GM19468 (cell line): ENCODE measurements around the gene SDK1.
"Not testable (repeated sequence)": the region's sequence is repeated elsewhere in the genome, so short reads cannot be mapped to it uniquely, and the experiment has no call there.

Experiments
- ATAC-seq: cut with Tn5 transposase; IDR thresholded peaks from one replicate; pipeline ENCODE4 v1.9.1; 2021; ENCODE audit warnings: mild to moderate bottlenecking, moderate library complexity, moderate number of reproducible peaks; ENCODE audit not compliant: unreplicated experiment; ENCODE audit errors: extremely low read depth

SDK1 gene

DNA sequence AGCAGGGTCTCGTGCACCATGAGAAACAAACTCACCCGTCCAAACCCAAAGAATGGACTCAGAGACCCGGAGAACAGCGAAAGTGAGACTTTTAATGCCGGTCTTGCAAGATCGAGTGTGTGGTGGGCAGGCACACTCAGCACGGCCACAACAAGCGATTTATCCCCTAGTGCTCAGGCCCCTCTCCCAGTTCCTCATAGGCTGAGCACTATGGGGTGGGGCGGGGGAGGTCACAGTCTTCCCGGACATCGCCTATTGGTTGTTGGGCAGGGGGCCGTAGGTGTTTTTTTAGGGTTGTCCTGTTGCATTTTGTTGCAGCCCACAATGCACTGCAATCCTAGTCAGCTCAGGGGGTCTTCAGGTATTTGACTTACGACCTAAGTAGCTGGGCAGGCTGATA lies 772.7 kb downstream of the SDK1 start:
- no peak for ATAC-seq

DNA sequence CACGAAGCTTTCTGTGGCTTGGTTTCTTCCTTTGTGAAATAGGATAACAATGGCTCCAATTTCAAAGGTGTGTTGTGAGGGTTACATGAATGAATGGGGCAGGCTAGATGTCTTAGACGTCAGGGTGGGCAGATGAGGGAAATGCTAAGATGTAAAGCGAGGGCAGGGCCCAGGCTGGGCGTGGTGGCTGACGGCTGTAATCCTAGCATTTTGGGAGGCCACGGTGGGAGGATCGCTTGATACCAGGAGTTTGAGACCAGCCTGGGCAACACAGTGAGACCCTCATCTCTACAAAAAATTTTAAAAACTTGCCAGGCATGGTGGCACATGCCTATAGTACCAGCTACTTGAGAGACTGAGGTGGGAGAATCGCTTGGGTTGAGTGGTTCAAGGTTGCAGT lies 773.4 kb downstream of the SDK1 start:
- ATAC-seq, result no peak

DNA sequence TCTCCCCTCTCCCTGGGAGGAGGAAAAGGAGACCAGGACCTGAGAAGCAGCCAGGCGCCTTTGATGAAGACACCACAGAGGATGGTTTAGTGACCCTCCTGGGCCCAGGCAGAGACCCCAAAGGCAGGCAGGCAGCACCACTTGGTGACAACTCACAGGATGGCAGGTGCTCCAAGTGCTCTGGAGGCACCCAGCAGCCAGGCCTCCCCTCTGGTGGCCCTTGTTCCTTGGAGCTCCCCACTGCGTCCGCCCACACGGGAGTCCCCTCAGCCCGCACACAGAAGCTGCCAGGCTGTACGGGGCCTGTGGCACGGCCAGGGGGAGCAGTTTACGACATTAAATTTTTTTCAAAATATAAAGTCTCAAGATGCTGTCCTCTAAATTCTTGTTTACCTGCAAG lies 773.9 kb downstream of the SDK1 start:
- ATAC-seq, result no peak

DNA sequence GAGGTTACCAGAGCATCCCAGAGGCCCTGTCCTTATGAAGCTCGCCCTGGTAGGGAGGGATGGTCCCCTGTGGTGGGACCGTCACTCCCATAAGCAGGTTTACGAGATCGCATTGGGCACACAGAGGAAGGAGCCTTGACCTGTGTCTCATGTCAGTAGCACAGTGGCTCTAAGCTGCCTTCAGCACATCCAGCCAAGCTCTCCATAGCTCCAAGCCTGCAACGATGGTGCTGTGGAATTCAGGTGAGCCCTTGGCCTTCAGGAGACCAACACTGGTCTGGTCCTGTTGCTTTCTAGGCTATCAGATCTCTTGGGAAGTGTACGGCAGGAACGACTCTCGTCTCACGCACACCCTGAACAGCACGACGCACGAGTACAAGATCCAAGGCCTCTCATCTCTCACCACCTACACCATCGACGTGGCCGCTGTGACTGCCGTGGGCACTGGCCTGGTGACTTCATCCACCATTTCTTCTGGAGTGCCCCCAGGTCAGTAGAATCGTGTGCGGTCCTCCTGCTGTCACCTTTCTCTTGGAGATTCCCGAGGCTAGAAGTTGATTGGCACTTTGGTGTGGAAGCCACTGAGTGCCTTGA lies 775.7 kb downstream of the SDK1 start:
- no peak for ATAC-seq

DNA sequence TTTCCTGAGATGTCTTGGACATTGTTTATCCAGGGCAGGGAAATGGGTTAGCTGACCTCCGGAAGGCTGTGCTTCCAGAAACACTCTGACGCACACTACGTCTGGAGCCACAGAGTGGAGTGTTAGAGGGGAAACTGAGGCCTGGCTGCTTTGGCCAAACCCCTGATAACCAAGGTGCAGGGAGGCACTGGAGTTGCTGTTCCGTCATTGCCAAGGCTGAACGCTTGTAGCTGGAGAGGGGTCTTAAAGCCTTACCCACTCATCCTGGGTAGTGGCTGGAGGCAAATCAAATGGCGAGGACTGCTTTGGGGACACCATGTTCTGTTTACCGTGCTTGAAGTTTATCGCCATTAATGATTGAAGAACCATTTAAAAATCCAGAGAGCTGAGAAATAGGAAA lies 776.9 kb downstream of the SDK1 start:
- ATAC-seq, result no peak

DNA sequence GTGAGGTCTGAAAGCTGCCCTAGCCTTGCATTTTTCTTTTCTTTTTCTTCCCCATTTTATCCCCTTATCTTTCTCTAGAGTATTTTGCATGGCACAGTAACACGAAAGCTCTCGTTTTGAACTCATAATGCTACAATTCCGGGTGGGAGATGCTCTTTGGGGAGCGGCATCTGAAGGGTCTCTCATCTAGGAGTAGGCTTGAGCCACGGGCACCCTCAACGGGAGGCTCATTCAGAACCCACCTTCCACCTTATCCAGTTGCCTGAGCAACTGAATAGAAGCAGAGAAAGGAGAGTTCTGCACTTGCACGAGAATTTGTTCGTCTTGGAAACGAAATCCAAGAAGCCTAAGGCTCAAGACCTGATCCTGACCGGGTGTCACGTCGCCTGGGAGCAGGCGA lies 777.5 kb downstream of the SDK1 start:
- no peak for ATAC-seq

DNA sequence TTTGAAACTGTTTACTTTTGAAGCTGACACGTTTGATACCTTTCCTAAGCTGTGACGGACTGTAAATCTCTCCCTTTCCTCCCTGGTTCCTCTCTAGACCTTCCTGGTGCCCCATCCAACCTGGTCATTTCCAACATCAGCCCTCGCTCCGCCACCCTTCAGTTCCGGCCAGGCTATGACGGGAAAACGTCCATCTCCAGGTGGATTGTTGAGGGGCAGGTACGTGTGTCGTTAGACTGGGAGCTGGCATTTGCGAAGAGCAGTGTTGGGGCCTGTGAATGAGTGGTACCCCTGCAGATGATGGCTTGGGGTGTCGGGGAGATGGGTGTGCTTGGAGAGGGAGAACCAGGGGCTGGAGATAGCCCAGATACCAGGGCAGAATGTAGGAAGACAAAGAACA lies 778.3 kb downstream of the SDK1 start:
- no peak for ATAC-seq

DNA sequence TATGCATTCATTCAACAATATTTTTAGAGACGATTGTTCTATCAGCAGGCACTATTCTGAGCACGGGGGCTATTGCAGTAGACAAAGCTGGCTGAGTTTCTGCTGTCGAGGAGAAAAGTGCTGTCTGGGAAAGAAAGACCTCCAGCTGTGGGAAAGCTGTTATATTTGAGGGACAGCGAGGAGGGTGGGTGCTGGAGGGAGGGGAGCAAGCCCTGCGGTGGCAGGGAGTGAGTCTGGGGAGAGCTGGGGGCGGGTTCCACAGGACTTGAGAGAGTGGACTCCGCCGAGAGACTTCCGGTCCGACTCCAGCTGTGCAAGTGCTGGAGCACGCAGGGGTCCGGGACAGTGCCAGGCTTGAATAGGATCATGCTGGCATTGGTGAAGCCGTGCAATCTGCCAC lies 778.9 kb downstream of the SDK1 start:
- ATAC-seq, result no peak

DNA sequence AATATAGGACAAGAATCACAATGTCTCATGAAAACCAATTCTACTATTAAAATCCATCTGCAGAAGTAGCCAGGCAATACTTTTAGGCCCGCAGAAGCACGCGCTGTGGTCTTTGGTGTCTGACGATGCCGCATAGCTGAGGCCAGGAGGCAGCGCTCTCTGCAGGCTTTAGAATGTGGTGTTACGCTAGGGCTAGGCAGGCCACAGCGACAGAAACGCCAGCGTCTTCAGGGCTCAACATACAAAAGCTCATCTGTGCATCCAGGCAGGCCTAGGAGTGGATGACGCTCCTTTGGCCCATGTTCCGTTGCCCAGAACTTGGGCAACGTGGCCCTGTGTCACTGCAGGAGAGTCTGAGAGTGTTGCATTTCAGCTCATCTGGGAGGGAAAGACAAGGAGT lies 779.9 kb downstream of the SDK1 start:
- no peak for ATAC-seq

DNA sequence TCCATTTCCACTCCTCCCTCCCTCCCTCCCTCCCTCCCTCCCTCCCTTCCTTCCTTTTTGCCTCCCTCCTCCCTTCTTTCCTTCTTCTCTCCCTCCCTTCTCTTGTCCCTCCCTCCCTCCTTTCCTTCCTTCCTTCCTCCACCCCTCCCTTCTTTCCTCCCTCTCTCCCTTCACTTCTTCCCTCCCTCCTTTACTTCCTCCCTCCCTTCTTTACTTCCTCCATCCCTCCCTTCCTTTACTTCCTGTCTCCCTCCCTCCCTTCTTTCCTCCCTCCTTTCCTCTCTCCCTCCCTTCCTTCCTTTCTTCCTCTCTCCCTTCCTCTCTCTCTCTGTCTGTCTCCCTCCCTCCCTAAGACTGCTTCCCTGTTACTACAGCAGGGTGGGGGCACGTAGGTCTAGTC lies 782.5 kb downstream of the SDK1 start:
- no peak for ATAC-seq

DNA sequence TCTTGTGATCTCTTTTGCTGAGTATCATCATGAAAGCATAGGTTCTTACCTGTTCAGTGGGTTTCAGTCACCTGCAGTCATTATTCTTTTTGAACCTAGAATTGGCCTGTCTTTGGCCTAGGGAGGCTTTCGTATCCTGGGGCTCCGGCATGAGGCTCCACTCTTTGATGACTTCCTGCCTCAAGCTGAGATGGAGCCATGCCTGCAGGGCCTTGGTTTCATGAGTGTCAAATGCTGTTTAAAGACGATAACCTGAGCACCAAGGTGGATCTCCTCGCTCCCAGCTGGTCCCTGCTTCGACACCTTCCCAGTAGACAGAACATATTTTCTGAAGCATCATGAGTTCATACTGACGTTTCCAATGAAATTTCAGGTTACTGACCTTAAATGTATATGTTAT lies 783.2 kb downstream of the SDK1 start:
- no peak for ATAC-seq

DNA sequence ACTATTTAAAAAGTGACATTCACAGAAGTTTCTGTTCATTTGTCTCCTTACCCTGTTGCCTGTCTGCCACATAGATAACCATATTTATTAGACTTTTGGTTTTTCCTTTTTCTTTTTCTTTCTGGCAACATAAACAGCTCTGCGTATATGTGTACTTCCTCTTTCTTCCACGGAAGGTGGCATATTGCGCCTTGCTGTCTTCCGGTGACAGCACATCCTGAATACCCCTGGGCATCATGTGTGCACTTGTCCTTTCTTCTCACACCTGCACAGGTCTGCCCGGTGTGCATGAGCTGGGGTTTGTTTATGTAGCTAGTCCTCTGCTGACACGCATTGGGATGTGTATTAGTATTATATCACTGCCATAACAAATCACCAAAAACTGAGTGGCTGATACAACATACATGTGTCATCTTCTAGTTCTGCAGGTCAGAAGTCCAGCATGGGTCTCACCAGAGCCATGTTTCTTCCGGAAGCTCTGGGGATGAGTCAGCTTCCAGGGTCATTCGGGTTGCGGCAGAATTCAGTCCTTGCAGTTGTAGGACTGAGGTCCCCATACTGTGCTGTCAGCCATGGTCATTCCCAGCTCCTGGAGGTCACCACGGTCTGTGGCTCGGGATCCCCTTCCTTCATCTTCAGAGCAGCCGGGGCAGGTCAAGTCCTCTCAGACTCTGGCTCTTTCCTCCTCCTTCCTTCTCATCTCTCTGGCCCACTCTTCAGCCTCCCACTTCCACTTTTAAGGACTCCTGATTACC lies 785.1 kb downstream of the SDK1 start:
- ATAC-seq, result no peak

DNA sequence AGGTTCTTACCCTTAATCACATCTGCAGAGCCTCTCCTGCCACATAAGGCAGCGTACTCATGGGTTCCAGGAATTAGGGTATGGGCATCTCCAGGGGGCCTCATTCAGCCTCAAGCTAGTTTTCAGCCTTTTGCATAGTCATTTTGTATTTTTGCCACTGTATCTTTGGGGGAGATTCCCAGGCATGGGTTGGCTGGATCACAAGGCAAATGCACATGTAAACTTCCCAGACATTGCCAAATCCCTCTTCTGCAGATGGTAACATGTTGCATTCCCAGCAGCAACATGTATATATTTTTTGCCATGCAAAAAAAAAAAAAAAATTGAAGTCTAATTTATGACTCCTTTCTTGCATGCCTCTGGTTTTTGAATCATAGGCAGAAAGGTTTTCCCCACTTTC lies 785.7 kb downstream of the SDK1 start:
- ATAC-seq, result no peak

DNA sequence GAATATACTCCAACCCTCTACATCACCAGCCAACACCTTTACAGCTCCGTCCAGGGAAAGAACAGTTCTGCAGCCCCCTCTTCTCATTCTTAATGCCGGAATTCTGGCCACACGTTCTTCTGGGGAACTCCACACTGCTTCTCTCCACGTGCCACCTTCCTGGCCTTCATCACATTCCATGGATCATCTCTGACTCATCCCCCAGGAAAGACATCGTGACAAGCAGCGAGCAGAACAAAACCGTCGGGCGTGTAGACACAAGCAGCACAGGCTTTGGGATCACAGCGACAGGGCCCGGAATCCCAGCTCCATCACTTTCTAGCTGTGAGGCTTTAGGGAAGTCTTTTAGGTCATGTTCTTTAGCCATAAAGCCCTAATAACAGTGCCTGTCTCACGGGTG lies 790.7 kb downstream of the SDK1 start:
- ATAC-seq, result no peak

DNA sequence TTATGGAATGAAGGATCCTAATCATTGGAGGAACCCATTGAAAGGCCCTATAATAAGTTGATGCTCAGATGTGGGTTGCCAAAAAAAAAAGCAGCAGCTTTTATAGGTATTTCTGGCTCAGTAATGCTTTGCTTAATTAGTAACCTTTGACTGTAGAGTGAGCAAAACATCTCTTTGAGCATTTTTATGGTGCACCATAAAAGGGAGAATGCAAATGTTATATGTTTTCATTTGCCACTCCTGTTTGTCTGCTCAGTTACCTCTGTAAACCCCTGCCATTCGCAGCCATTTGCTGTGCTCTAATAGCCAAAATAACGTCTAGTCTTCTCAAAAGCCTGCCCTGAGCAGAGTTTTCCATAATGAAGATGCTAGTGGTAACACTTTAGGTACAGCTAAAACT lies 792.0 kb downstream of the SDK1 start:
- no peak for ATAC-seq

DNA sequence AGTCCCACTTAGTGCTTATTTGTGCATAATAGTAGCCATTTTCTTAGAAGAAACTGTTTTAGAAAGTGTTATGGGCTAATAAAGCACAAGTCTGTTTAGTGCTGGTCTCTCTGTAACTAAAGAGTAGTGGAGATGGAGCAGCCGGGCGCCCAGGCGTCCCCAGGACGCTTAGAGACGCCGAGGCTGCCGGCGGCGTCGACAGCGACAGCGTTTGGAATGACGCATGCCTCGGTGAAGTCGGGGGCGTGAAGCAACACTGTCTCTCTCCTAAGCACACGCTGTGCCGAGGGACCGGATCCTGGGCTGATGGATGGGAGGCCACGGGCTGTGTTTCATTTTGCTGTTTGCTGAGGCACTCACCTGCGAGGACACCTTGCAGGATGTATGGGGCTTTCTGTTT lies 792.4 kb downstream of the SDK1 start:
- no peak for ATAC-seq

DNA sequence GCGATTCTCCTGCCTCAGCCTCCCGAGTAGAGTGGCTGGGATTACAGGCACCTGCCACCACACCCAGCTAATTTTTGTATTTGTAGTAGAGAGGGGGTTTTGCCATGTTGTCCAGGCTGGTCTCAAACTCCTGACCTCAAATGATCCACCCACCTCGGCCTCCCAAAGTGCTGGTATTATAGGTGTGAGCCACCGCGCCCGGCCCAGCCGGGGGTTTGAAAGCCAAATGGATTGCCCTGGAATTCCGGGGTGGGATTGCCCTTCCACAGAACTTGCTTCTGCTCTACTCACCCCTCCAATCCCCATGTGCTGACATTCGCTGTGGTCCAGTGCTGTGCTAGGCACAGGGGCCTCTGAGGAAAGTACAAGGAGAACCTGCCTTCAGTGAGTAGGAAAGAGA lies 793.1 kb downstream of the SDK1 start:
- not testable (repeated sequence) for ATAC-seq

DNA sequence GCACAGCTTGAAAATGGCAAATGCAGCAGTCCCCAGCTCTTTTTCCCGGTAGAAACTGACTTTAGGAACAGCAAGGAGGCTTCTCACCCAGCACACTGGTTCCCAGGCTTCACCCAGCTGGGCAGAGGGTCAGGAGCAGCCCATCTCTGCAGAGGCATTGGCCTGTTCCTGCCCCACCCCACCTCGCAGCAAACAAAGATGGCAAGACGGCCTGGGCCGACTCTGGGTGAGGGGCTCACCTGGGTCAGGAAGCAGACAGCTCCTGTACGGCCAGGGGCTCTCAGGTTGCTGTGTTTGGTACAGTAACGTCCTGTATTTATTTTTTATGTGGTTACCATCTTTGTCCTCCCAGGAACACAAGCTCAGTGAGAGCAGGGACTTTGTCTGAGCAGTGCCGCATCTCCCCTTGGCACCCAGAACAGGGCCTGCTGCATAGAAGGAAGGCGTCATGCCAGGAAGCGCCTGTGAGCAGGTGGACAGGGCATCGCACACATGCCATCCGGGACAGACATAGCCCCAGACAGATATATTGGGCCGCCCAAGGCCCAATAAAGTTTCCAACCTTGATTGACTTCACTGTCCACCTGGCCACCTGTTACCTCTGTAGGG lies 796.1 kb downstream of the SDK1 start:
- no peak for ATAC-seq

DNA sequence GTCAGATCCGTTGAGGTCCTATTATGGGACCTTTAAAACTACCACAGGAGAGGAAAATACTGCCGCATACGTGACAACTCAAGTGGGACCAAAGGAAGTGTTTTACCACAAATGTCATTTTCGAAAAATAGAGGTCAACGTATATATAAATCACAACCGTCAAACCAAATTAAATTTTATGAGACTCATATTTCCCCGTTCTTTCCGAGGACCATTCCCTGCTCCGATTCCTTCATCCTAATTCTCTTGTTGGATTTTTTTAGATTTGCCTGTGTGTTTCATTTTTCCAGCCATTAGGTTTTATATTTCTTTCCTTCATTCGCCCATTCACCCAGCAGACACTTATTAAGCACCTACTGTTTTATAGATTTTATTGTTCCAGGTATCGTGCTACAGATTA lies 797.1 kb downstream of the SDK1 start:
- ATAC-seq, result no peak

DNA sequence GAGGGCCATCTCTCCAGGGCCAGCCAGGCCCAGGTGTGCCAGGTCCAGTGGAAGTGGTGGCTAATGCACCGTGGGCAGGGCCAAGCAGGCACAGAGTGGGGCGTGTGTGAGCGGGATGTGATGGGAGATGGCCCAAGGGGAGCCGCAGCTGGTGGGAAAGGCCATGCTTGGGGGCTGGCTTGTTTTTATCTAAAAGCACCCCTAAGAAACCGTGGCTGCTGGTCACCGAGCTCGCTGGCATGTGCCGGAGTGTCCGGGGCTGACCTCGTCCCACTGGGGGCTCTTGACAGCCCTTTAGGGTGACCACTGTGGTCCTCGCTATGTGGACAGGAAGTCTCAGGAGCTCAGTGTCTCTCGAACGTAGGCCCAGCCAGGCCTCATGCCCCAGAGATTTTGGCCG lies 798.6 kb downstream of the SDK1 start:
- no peak for ATAC-seq

DNA sequence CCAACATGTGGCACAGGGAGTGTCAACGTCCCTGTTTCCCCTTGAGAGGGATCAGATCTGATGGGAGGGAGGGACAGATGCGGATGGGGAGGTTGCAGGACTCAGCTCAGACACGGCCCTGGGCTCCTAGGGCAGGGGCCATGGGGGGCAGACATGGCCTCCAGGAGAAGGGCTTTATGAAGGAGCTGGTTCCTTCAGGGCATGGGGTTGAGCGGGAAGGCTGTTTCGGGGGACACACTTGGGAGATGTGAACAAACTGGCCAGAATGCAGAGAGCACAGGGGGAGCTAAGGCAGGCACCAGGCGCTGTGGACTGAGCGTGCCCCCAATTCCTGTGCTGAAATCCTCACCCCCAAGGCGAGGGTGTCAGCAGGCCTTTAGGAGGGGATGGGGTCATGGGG lies 799.1 kb downstream of the SDK1 start:
- ATAC-seq, result no peak

DNA sequence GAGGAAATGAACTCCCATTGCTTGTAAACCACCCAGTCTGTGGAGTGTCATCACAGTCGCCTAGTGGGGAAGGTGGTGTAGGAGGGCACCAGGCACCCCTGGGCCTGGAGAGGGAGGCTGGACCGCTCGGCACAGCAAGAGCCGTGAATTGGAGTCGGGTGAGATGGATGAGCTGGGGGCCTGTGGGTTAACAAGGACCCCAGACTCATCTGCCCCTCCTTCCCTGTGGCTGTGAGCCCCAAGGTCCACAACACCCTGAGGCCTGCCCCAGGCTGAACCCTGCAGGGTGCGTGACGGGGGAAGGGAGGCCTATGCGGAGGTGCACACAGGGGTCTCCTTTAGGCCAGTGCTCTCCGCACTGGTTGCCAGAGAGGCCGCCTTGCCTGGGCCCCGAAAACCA lies 799.6 kb downstream of the SDK1 start:
- no peak for ATAC-seq
